ENCODE results near the gene MAGI2.

MAGI2 gene

GRCh38 chr7:78185149-78185745 lies 1268.2 kb downstream of the MAGI2 start:
- DNase-seq = no peak

- no peak for DNase-seq
Observed at GRCh38 chr7:78184299-78184698, 1269.2 kb downstream of the MAGI2 start.

GRCh38 chr7:78179827-78180477 lies 1273.5 kb downstream of the MAGI2 start:
- DNase-seq = no peak

GRCh38 chr7:78179211-78179610 lies 1274.3 kb downstream of the MAGI2 start:
- DNase-seq = no peak

- no peak for DNase-seq
Observed at GRCh38 chr7:78178319-78178718, 1275.1 kb downstream of the MAGI2 start.

GRCh38 chr7:78176171-78176570 lies 1277.3 kb downstream of the MAGI2 start:
- no peak for DNase-seq

GRCh38 chr7:78175330-78176100 lies 1278.0 kb downstream of the MAGI2 start:
- no peak for DNase-seq

- no peak for DNase-seq
Observed at GRCh38 chr7:78173666-78174065, 1279.8 kb downstream of the MAGI2 start.

GRCh38 chr7:78172933-78173591 lies 1280.4 kb downstream of the MAGI2 start:
- no peak for DNase-seq

GRCh38 chr7:78172267-78172757 lies 1281.2 kb downstream of the MAGI2 start:
- DNase-seq = no peak

- no peak for DNase-seq
Observed at GRCh38 chr7:78171398-78171797, 1282.1 kb downstream of the MAGI2 start.

- no peak for DNase-seq
Observed at GRCh38 chr7:78170815-78171214, 1282.7 kb downstream of the MAGI2 start.

- no peak for DNase-seq
Observed at GRCh38 chr7:78169992-78170391, 1283.5 kb downstream of the MAGI2 start.

GRCh38 chr7:78168865-78169264 lies 1284.6 kb downstream of the MAGI2 start:
- DNase-seq = no peak

- DNase-seq = no peak
Observed at GRCh38 chr7:78167860-78168259, 1285.6 kb downstream of the MAGI2 start.

GRCh38 chr7:78165854-78166253 lies 1287.6 kb downstream of the MAGI2 start:
- no peak for DNase-seq

GRCh38 chr7:78165454-78165853 lies 1288.0 kb downstream of the MAGI2 start:
- DNase-seq = no peak

GRCh38 chr7:78164459-78164858 lies 1289.0 kb downstream of the MAGI2 start:
- no peak for DNase-seq

- DNase-seq = no peak
Observed at GRCh38 chr7:78161781-78162180, 1291.7 kb downstream of the MAGI2 start.

- no peak for DNase-seq
Observed at GRCh38 chr7:78159545-78159944, 1293.9 kb downstream of the MAGI2 start.

GRCh38 chr7:78153285-78153684 lies 1300.2 kb downstream of the MAGI2 start:
- DNase-seq = no peak

GRCh38 chr7:78151229-78151628 lies 1302.2 kb downstream of the MAGI2 start:
- no peak for DNase-seq

GRCh38 chr7:78149787-78150186 lies 1303.7 kb downstream of the MAGI2 start:
- no peak for DNase-seq
